Putamen (tissue), 1 donor: Measurements from ENCODE around the gene CFAP210.

Experiments used
- DNase-seq: peaks from one replicate; pipeline ENCODE4 v3.0.0-alpha.2; 2016; ENCODE audit warnings: low spot score

Gene CFAP210

GRCh38 chr2:169694113-169694893 lies at the start of gene CFAP210, which contains the start of gene PHOSPHO2:
CFAP210 (minus strand) TSS chr2:169694405; CDS start chr2:169694327, 78 bp downstream.
PHOSPHO2 (plus strand) TSS chr2:169694469; CDS start chr2:169700972, 6,503 bp downstream.
- DNase-seq: peak; percentile 96

- DNase-seq: peak; percentile 39
These were observed 49.3 kb upstream of the CFAP210 start for GRCh38 chr2:169743549-169743948.

GRCh38 chr2:169739351-169739750 lies 45.1 kb upstream of the CFAP210 start:
- no peak for DNase-seq

- DNase-seq: no peak
These were observed 44.5 kb upstream of the CFAP210 start for GRCh38 chr2:169738566-169739229.

- no peak for DNase-seq
These were observed 42.7 kb upstream of the CFAP210 start for GRCh38 chr2:169736902-169737301.

GRCh38 chr2:169735623-169736022 lies 41.4 kb upstream of the CFAP210 start:
- DNase-seq: no peak

GRCh38 chr2:169734169-169734847 lies 40.1 kb upstream of the CFAP210 start:
- no peak for DNase-seq

GRCh38 chr2:169732583-169733358 lies 38.6 kb upstream of the CFAP210 start:
- no peak for DNase-seq

- DNase-seq: no peak
These were observed 37.9 kb upstream of the CFAP210 start for GRCh38 chr2:169732075-169732474.

- no peak for DNase-seq
These were observed 35.0 kb upstream of the CFAP210 start for GRCh38 chr2:169729274-169729605.

- DNase-seq: no peak
These were observed 32.9 kb upstream of the CFAP210 start for GRCh38 chr2:169727065-169727464.

GRCh38 chr2:169721016-169721415 lies 26.8 kb upstream of the CFAP210 start:
- DNase-seq: no peak

GRCh38 chr2:169718930-169719504 lies 24.8 kb upstream of the CFAP210 start:
- no peak for DNase-seq

- no peak for DNase-seq
These were observed 23.5 kb upstream of the CFAP210 start for GRCh38 chr2:169717691-169718063.

- no peak for DNase-seq
These were observed 22.9 kb upstream of the CFAP210 start for GRCh38 chr2:169716938-169717690.

- no peak for DNase-seq
These were observed 22.2 kb upstream of the CFAP210 start for GRCh38 chr2:169716238-169716886.

- no peak for DNase-seq
These were observed 21.4 kb upstream of the CFAP210 start for GRCh38 chr2:169715379-169716237.

- DNase-seq: peak; percentile 68
These were observed 20.5 kb upstream of the CFAP210 start for GRCh38 chr2:169714699-169715098.

- no peak for DNase-seq
These were observed 19.1 kb upstream of the CFAP210 start for GRCh38 chr2:169713331-169713730.
